Transverse colon (tissue), 3 donors: ENCODE measurements around the gene STXBP4.

Experiments
- EP300 ChIP-seq: sonication (generic); formaldehyde crosslinking; IDR thresholded peaks from one replicate; pipeline ENCODE4 v1.6.1; 2017; ENCODE audit warnings: antibody characterized with exemption, low read depth
- TF ChIP-seq, protein P1 (sequence below), 5 experiments: fragments of 200-600 bp in 3 of 5; fragments of 450-650 bp in 2 of 5; sonication (generic) in 3 of 5; IDR thresholded peaks; 1 replicate in 2 of 5; 2 replicates in 3 of 5; pipeline ENCODE4 v1.5.1; 2016 to 2017; ENCODE audit warnings: antibody characterized with exemption in 5 of 5, inconsistent platforms in 3 of 5, mild to moderate bottlenecking in 2 of 5, moderate library complexity in 1 of 5

DNA sequence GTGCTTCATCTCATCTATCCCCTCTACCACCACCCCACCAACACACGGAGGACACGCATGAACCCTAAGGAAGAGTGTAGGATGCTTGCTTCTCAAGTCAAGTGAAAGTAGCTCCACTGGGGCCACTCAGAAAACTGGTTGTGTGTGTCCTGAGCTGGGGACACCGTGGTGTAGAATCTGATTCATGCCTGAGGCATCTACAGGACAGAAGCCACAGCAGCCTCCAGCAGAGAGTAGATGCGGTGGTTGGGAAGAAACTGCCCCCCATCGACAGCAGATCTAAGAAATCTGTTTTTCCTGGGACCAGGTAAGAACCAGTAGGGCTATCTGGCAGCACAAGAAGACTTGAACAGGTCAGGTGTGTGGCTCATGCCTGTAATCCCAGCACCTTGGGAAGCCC, 244.3 kb downstream of the STXBP4 start:
- TF ChIP-seq, protein P1, sequence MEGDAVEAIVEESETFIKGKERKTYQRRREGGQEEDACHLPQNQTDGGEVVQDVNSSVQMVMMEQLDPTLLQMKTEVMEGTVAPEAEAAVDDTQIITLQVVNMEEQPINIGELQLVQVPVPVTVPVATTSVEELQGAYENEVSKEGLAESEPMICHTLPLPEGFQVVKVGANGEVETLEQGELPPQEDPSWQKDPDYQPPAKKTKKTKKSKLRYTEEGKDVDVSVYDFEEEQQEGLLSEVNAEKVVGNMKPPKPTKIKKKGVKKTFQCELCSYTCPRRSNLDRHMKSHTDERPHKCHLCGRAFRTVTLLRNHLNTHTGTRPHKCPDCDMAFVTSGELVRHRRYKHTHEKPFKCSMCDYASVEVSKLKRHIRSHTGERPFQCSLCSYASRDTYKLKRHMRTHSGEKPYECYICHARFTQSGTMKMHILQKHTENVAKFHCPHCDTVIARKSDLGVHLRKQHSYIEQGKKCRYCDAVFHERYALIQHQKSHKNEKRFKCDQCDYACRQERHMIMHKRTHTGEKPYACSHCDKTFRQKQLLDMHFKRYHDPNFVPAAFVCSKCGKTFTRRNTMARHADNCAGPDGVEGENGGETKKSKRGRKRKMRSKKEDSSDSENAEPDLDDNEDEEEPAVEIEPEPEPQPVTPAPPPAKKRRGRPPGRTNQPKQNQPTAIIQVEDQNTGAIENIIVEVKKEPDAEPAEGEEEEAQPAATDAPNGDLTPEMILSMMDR (IDR thresholded peaks at IDR 0.05): no peak
- no peak for TF ChIP-seq EP300
